Gastroesophageal sphincter (tissue), 2 donors: ENCODE data around the gene ARL6IP5.

ENCODE experiments used
- EP300 ChIP-seq: sonication (generic); formaldehyde crosslinking; IDR thresholded peaks from one replicate; pipeline ENCODE4 v1.6.1; 2017; ENCODE audit warnings: antibody characterized with exemption, mild to moderate bottlenecking
- POLR2A ChIP-seq, 2 donors: fragments of 450-650 bp; IDR thresholded peaks; one replicate each; pipeline ENCODE4 v1.6.1; 2017; ENCODE audit warnings: antibody characterized with exemption in 2 of 2, mild to moderate bottlenecking in 2 of 2, moderate library complexity in 1 of 2

- TF ChIP-seq POLR2A (IDR thresholded peaks at IDR 0.05) (no peak), EP300 (no peak)
These were observed 64.8 kb downstream of the ARL6IP5 start for GRCh38 chr3:69149586-69149985.
